GM19025 (cell line): Measurements from ENCODE around the gene GBGT1.

ENCODE experiments used
- ATAC-seq: cut with Tn5 transposase; IDR thresholded peaks from one replicate; pipeline ENCODE4 v1.9.1; 2021; ENCODE audit warnings: mild to moderate bottlenecking, low read depth, moderate library complexity; ENCODE audit not compliant: unreplicated experiment

GBGT1 gene

DNA sequence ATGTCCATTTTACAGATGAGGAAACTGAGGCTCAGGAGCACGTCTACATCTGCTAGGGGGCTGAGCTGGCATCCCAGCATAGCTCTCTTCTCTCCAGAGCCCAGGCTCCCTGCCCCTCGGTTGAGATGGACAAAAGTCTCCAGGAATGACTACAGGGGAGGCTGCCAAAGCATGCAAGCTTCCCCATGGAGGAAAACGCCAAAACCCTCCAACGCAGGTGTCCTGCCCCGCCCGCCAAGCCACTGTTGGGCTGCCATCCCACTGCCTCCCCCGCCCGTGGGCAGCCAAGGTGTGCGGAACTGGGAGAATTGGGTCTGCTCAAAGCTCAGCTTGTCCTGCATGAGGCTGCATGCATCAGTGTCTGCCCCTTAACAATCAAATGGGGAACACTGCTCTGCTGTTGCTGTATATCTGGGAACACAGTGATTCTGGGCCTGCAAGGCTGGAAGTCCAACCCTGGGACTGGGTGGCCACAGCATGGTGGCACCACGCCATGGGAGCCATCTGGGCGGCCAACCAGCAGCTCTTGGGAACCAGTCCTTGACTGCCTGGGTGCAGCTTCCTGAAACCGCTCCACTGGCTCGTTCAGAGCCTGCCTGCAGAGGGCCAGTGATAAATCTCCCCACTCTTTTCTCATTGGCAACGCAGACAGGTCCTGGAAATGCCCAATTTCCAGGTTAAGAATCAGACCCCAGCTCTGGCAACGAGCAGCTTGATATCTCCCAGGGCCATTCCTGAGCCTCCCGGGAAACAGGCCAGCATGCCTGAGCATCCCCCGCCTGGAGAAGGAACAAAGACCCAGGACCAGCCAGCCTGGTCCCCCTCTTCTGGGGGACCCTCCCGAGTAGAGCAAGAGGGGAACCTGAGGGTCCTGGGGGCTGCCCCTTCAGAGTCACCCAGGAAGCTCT is 46.2 kb downstream of the GBGT1 start:
- ATAC-seq: no peak

GRCh38 chr9:133116346-133117231 is 47.1 kb downstream of the GBGT1 start:
- ATAC-seq: no peak

- ATAC-seq: peak; percentile 81
Measured at GRCh38 chr9:133115604-133116345, 47.9 kb downstream of the GBGT1 start.

DNA sequence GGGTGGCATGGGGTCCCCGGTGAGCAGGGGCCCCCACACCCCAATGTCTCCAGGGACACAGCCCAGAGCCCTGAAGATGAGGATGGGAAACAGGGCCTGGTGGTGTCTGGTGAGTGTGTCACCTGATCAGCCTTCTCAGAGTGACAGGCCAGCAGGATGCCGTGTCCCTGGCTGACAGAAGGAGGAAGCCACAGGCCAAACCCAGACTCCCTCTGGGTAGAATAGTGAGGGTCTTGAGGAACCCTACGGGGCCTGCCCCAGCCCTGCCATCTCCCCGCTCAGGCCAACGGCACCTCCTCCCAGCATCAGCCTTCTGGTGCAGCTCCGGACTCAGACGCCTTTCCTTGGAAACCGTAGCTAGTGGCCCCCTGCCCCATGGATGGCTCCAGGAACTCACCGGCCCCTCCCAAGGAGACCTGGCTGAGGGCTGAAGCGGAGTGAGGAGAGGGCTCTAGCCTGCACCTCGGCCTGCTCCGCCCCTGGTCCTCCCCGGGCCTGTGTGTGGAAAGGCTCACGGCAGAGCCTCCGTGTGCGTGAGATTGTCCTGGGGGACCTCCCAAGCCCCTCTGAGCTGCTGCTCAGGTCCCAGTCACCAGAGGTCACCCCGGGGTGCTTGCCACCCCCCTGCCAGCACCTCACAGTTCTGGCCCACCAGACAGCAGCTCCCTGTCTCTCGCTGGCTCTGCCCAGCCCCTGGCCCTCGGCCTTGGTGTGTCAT is 48.7 kb downstream of the GBGT1 start:
- ATAC-seq: no peak

GRCh38 chr9:133113949-133114885 is 49.5 kb downstream of the GBGT1 start:
- ATAC-seq: no peak

DNA sequence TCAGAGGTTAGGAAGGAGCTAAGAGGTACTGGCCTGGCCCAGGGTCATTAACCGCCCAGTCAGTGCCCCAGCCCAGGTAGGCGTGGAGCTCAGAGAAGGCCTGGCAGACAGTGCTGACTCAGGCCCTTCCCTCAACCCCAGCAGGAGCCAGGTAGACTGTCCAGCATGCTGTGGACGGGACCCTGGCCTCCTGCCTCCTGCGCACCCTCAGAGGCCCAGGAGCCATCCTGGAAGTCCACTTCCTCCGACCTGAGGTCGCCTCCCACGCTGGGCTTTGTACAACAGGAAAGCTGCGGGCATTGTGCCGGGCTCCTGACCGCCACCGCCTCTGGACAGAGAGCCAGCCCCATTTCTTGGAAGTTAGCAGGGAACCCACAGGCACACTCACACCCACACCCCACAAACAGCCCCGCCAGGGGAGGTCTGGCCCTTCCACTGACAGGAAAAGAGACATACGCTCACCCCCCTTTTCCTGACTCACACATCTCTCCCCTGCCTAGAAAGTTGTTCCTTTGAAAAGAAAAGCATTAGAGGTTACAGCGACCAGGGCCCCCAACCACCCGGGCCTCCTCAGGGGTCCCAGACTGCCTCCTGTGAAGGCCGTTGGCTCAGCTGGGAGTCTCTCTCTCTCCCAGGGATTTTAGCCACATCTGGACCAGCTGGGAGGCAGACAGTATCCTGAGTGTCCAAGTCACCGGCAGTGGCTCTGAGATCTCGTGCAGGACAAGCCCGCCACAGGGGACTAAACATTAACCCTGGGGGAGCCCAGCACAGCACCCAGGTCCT is 50.4 kb downstream of the GBGT1 start:
- ATAC-seq: no peak

DNA sequence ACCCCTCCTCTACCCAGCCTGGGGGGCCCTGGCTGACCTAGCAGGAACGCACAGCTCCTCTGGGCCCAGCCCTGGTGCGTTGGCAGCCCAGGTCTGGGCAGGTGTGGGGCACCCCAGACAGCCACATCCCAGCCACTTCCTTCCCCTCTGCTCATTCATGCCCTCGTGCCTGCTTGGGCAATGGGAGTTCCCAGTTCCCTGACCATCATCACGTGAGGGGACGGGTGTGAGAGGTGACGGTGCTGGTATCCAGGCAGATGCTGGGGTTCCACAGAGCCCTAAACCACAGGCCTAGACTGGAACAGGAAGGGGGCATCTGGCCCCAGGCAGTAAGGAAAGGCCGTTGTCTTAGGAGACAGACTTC is 51.1 kb downstream of the GBGT1 start:
- ATAC-seq: no peak

GRCh38 chr9:133111808-133112662 is 51.7 kb downstream of the GBGT1 start:
- ATAC-seq: no peak

- no peak for ATAC-seq
Measured at GRCh38 chr9:133109931-133110650, 53.6 kb downstream of the GBGT1 start.

GRCh38 chr9:133108794-133109641 is 54.7 kb downstream of the GBGT1 start:
- ATAC-seq: no peak

GRCh38 chr9:133107961-133108793 is 55.5 kb downstream of the GBGT1 start:
- no peak for ATAC-seq

GRCh38 chr9:133107245-133107722 is 56.4 kb downstream of the GBGT1 start:
- no peak for ATAC-seq

DNA sequence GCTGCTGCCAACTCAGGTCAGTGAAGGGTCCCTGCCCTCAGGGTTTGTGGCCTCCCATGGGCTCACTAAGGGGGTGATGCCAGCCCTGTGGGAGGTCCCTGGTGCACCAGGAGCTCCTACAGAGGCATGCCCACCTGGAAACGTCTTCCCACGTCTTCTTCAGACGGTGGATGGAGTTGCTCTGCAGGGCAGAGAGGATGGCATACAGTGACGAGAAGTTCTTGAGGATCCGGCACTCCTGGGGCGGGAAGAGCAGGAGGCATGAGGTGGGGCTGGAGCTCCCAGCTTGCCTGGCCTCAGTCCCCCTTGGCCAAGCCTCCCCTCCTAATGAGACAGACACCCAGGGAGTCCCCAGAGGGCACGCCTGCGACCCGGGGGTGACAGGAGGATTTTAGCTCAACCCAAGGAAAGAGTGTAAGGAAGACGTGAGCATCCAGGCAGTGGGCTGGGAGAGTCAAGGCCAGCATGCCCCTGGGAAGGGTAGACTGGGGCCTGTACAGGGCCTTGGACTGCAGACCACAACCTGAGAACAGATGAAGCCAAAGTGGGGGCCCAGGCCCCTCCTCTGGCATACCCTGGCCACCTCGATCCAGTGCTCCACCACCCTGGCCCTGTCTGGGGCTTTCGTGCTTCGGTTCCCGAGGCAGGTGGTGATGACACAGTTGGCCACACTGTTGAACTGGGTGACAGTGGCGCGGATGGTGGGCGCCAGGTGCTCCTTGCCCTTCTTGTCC is 57.0 kb downstream of the GBGT1 start:
- ATAC-seq: no peak

- no peak for ATAC-seq
Measured at GRCh38 chr9:133105461-133105770, 58.3 kb downstream of the GBGT1 start.
